ENCODE data around the gene ENG.
"Not testable (repeated sequence)": the region's sequence is repeated elsewhere in the genome, so short reads cannot be mapped to it uniquely, and the experiment has no call there.

Gene ENG

GRCh38 chr9:127790094-127790855 lies 64.2 kb downstream of the ENG start:
- DNase-seq, result no peak

GRCh38 chr9:127789179-127789578 lies 65.3 kb downstream of the ENG start:
- DNase-seq, result no peak

DNA sequence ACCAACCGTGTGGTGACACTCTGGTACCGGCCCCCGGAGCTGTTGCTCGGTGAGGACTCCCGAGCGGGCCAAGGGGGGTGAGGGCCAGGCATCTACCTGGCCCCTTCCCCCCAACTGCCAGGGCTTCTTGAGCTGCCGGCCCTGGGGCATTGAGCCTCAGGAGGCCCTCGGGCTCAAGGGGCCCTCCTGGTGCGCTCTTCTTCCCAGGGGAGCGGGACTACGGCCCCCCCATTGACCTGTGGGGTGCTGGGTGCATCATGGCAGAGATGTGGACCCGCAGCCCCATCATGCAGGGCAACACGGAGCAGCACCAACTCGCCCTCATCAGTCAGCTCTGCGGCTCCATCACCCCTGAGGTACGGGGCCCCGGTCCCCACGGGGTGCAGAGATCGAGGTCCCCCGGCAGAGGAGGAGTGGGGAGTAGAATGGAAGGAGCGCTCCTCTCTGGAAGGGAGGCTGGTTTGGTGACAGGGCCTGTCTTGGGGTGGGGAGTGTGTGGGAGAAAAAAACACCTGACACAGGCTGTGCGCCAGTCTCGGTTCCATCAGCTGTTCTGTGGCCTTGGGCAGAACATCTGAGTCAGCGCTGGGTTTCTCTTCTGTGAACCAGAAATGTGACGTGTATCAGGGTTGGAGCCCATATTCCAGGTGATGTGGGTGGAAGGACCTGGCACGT lies 66.0 kb downstream of the ENG start:
- no peak for DNase-seq

- DNase-seq, result no peak
Observed at GRCh38 chr9:127786773-127787104, 67.7 kb downstream of the ENG start.

- DNase-seq, result peak; percentile 87
Observed at GRCh38 chr9:127785933-127786772, 68.3 kb downstream of the ENG start, which contains the start of gene CDK9. Gene CDK9 (plus strand): TSS chr9:127786034. CDS start chr9:127786149, 115 bp downstream.

- DNase-seq, result peak; percentile 78
Observed at GRCh38 chr9:127785023-127785932, 69.2 kb downstream of the ENG start.

DNA sequence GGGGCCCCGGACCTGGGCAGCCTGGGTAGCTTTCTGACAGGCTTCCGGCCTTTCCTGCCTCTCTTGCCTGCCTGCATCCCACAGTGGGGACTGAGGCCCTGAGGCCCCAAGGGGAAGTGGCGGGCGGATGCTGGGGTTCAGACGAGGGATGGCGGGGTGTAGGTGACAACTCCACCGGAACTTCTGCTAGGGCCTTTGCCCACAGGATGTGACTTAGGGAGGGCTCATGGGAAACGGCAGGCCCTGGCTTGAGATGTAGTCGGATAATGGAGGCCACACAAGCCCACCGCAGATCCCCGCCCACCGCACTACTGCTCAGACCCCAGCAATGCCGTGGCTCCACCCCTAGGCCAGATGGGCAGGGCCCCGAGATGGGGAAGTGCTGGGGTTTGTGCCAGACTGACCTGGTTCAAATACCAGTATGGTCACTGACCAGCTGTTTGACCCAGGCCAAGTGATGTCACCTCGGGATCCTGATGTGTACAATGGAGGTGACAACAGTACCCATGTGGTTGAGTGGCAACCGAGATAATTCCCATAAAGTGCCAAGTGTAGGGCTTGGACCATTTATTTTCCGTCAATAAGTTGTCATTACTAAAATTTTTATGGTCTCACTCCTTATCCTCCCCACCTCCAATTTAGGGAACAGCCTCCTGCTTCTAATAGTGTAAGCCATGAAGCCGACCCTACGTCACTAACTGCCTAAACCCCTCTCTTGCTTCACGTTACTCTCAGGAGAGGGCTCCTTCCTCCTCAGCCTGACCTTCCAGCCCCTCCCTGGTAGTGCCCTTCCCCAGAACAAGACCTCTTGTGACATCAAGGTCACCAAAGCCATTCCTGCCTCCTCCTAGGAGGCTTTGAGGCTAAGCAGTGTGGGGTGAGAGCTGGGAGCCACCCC lies 71.1 kb downstream of the ENG start:
- DNase-seq, result no peak

DNA sequence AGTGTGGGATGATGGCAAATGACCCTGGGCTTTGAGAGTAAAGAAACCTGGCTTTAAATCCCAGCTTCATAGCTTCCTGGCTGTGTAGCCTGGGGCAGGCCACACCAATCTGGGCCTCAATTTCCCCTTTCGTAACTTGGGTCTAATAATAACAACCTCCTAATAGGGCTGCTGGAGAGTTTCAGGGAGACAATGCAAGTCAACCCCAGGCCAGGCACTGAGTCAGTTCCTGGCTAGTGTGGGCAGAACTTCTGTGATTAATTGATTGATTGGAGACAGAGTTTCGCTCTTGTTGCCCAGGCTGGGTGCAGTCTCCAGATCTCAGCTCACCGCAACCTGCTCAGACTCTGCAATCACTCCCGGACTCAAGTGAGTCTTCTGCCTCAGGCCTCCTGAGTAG lies 72.7 kb downstream of the ENG start:
- no peak for DNase-seq

- not testable (repeated sequence) for DNase-seq
Observed at GRCh38 chr9:127780909-127781308, 73.5 kb downstream of the ENG start.

DNA sequence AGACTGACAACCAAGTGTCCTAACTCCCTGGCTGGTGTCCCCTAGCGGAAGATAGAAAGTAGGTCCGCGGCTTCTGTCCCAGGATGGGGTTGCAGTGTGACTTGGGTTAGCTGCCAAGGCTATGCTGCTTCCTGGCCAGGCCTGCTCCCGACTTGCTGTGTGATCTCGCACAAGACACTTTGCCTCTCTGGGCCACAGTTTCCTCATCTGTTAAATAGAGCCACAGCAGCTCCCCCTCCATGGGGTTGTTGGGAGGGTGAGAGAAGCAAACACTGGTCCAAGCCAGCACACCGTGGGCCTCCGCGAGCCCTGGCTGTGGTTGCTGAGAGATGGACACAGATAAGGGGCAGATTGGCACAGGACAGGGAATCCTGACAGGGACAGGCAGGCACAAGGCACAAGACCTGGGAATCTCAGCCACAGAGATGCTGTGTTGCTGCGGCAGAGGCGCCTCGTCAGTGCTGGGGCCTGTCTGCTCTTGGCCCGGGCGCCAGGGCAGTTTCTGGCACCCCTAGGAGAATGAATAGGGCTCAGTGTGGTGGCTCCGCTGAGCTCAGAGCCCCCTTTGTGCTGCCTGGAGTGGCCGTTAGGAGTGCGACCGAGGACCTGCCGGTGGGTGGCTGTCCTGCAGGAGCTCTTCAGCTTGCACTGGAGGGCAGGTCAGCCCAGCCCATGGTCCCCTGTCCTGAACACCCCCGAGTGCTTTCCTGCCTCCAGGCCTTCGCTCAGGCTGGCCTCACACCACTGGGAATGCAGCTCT lies 74.2 kb downstream of the ENG start:
- no peak for DNase-seq

GRCh38 chr9:127779136-127779981 lies 75.1 kb downstream of the ENG start:
- DNase-seq, result no peak

GRCh38 chr9:127778280-127779135 lies 76.0 kb downstream of the ENG start, which contains the start of gene SH2D3C:
Gene SH2D3C (minus strand): TSS chr9:127778666. CDS start chr9:127778627, 39 bp downstream.
- no peak for DNase-seq

GRCh38 chr9:127777368-127777980 lies 77.0 kb downstream of the ENG start:
- no peak for DNase-seq

- DNase-seq, result no peak
Observed at GRCh38 chr9:127776924-127777289, 77.6 kb downstream of the ENG start.

DNA sequence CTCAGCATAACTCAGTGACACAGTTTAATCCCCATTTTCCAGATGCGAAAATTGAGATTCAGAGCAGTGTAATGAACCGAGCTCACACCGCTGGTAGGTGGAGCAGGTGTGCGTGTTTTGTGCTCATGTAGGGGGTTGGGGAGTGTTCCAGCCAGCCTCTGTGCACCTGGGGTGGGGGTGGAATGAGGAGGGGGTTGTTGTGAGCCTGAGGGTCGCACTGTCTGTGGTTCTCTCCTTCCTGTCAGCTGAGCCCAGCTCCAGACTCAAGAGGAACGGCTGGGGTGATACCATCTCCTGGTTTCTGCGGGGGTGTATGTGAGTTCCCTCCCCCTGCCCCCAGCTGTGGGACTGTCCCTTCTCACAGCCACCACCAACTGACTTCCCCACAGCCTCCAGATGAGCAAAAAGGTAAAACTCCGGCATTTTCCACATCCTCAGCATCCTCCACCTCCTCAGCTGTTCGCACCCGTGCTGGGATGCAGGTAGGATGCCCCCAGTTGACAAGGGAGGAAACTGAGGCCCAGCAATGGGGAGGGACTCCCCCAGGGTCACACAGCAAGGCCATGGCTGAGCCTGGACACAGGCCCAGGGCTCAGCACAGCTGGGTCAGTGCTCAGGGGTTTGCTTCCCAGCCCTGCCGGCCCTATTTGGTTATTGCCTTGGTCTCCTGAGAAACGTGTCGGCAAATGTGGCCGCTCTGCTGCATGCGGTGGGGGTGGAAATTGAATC lies 78.1 kb downstream of the ENG start:
- DNase-seq, result peak; percentile 16

DNA sequence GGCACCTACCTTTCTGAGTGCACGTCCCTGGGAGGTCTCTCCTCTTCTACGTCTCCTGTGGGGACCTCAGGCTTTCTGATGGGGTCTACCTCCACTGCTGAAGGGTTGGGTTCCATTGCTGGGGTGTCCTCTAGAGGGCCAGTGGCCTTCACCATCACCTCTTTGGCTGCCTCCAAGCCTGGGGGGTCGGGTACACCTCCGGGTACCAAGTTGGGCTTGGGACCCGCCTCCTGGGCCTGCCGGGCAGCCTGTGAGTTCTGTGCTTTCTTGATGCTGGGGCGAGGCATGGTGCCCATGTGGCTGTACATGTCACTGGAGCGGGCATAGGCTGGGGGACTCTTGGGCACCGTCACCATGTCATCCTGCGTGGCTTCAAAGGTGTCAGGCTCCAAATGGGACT lies 80.5 kb downstream of the ENG start:
- no peak for DNase-seq

DNA sequence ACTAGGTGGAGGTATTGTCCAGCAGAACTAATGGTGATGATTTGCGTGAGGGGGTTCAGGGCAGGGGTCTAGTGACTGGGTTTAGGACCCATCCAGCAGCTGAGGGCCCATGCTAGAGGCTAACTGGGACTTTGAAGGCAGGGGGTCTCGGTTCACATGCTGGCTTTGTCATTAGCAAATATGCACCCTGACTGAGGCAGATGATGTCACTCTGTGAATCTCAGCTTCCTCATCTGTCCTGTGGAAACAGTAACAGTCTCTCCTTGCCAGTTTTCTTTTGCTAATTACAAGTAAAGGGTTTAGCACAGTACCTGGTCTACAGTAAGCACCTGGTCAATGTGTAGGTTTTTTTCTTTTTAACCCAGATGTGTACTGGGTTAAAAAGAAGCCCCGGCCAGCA lies 81.2 kb downstream of the ENG start:
- no peak for DNase-seq
